ENCODE results near the gene SEC61A2. TPM values are rescaled to one million over a fixed set of nuclear protein-coding genes. Genes with fewer than 3 reads are reported as not detected.

The SEC61A2 gene
- total and polyA plus RNA-seq, 10 of the 15 experiments (the other 5 are each of a cell fraction or from before 2014, with no cell fraction given) = 3.0 to 36.2 (median 8.6) TPM

GRCh38 chr10:12158111-12158510 lies 28.6 kb downstream of the SEC61A2 start:
- Histone ChIP-seq H3K27ac (ENCODE audit: control insufficient read depth, insufficient read depth) (no peak overlapping the region), H3K79me2 (ENCODE audit: control insufficient read depth, insufficient read depth, low read length) (no peaks in the 10 kb centered on the region), H3K9me3 (replicated peaks; ENCODE audit: control insufficient read depth, insufficient read depth, low read length) (no peaks in the 10 kb centered on the region), H3K27me3 (replicated peaks in 1 of 2; ENCODE audit: control insufficient read depth in 2 of 2, insufficient read depth in 2 of 2, low read length in 1 of 2) (no peaks in the 10 kb centered on the region), H3K4me2 (ENCODE audit: control insufficient read depth, insufficient read depth) (no peak overlapping the region), H2AFZ (ENCODE audit: control insufficient read depth, low read depth, low read length) (no peak overlapping the region), H3K9ac (ENCODE audit: control insufficient read depth, insufficient read depth, low read length) (no peak overlapping the region), H4K20me1 (ENCODE audit: control insufficient read depth, insufficient read depth) (no peaks in the 10 kb centered on the region), H3K36me3 (ENCODE audit: control insufficient read depth in 2 of 2, insufficient read depth in 2 of 2, low read length in 1 of 2) (peaks cover 2 to 19% of the 10 kb centered on the region in 2 experiments; a peak in 3 of 4 replicates), H3K4me1 (ENCODE audit: control insufficient read depth, insufficient read depth, low read length) (no peaks in the 10 kb centered on the region), H3K4me3 (no peak overlapping the region)
- ChIA-PET RAD21 (ENCODE audit: unreplicated experiment) (no interaction called here), POLR2A (no interaction called here), SMC1A (ENCODE audit: uncharacterized antibody, unreplicated experiment) (no interaction called here), CTCF (no interaction called here)
- BruUV-seq (replicated peaks) = no TSS peak
- intact Hi-C loops (cut with micrococcal nuclease; ENCODE audit: unreplicated experiment) (no loop called here), in situ Hi-C loops (cut with MboI) (no loop called here)
- WGBS (ENCODE audit: insufficient coverage, insufficient replicate concordance, low lambda C conversion rate, missing lambda C conversion rate) = 85% methylated on average over 3 of the region's 3 CpGs
- FAIRE-seq = no peak
- no peak for ATAC-seq
- no peak for DNase-seq (ENCODE audit: low read depth, low spot score)
- TF ChIP-seq TCF12 (IDR thresholded peaks at IDR 0.05; ENCODE audit: low read depth, low read length) (no peak), SKIL (IDR thresholded peaks at IDR 0.05; ENCODE audit: low read depth, poor library complexity, severe bottlenecking) (no peak), POLR2A (IDR thresholded peaks at IDR 0.05; ENCODE audit: low read depth, low read length) (no peak), ZBTB4 (CRISPR knock-in tag; IDR thresholded peaks at IDR 0.05) (no peak), ZNF687 (IDR thresholded peaks at IDR 0.05) (no peak), GATAD2B (conservative IDR thresholded peaks at IDR 0.05; ENCODE audit: low read depth) (no peak), ZBTB33 (IDR thresholded peaks at IDR 0.05) (no peak), MXI1 (IDR thresholded peaks at IDR 0.05; ENCODE audit: low read depth, low read length) (no peak), PKNOX1 (IDR thresholded peaks at IDR 0.05) (no peak), ETV6 (conservative IDR thresholded peaks at IDR 0.05 in 1 of 2, IDR thresholded peaks at IDR 0.05 in 1 of 2; ENCODE audit: borderline replicate concordance in 1 of 2, low read depth in 1 of 2) (no peak), TCF3 (IDR thresholded peaks at IDR 0.05; ENCODE audit: borderline replicate concordance, insufficient read depth, low read depth, low read length) (no peak)
